ENCODE measurements around the gene DGCR6. TPM values are rescaled to one million over a fixed set of nuclear protein-coding genes. Genes with fewer than 3 reads are reported as not detected.
"Not testable (repeated sequence)": the region's sequence is repeated elsewhere in the genome, so short reads cannot be mapped to it uniquely, and the experiment has no call there.

DGCR6 gene
- total and polyA plus RNA-seq, 2 donors (not counting 1 experiment from before 2014, with no cell fraction given) = 0.56 to 0.83 TPM

DNA sequence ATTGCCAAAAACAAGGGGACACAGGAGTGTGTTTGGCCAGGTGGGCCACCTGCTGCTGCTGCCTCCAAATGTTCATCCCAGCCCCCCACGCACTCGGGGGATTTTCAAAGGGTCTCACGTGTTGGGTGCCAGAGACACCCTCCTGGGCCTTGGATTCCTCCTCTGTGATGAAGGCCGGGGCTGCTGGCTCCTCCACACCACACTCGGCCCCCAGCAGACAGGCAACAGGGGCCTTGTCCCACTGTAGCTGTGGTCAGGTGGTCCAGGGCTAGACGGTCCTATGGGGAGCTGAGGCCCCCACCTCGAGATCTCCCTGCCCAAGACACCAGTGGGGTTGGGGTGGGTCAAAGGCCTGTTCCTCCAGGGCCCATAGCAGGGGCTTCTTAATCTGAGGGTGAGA is 55.1 kb downstream of the DGCR6 start:
- H3K79me2 ChIP-seq (ENCODE audit: control insufficient read depth, insufficient read depth, low read length); H4K20me1 ChIP-seq (ENCODE audit: control insufficient read depth, extremely low read depth, insufficient read depth, low read length); H3K36me3 ChIP-seq (ENCODE audit: control insufficient read depth, insufficient read depth, low read length); H3K27me3 ChIP-seq (ENCODE audit: control insufficient read depth, insufficient read depth, low read length); H3K4me2 ChIP-seq (ENCODE audit: extremely low read depth, insufficient read depth, low read length); H2AFZ ChIP-seq (ENCODE audit: low read length); H3K4me3 ChIP-seq (replicated peaks in 1 of 4; ENCODE audit: control extremely low read depth in 1 of 4, insufficient read depth in 1 of 4, low read depth in 3 of 4, low read length in 4 of 4); DNase-seq (ENCODE audit: low read depth in 2 of 2); H3K9ac ChIP-seq (ENCODE audit: insufficient read depth, low read length); H3K27ac ChIP-seq (ENCODE audit: insufficient read depth, low read length); H3K9me3 ChIP-seq (ENCODE audit: control insufficient read depth, insufficient read depth, low read depth, low read length); H3K4me1 ChIP-seq (ENCODE audit: control insufficient read depth, extremely low read depth, insufficient read depth, low read length): not testable (repeated sequence)

Other genes starting within 250 kb of the DGCR6 start
- gene PRODH, start 30.0 kb downstream of the DGCR6 start, total RNA-seq = 0.26 TPM in 1 of 2 replicates, not detected in the other
- 0.06 TPM in 1 of 2 replicates, not detected in the other for gene PRODH, start 30.0 kb downstream of the DGCR6 start, polyA plus RNA-seq
- gene DGCR2, start 216.1 kb downstream of the DGCR6 start, total RNA-seq = 36.2 and 39.5 TPM in 2 replicates
- gene DGCR2, start 216.1 kb downstream of the DGCR6 start, polyA plus RNA-seq = 34.3 and 41.5 TPM in 2 replicates
- not detected in 2 replicates for gene TSSK2, start 225.0 kb downstream of the DGCR6 start, total RNA-seq
- not detected in 2 replicates for gene TSSK2, start 225.0 kb downstream of the DGCR6 start, polyA plus RNA-seq
- 5.4 and 6.2 TPM in 2 replicates for gene ESS2, start 238.3 kb downstream of the DGCR6 start, total RNA-seq
- gene ESS2, start 238.3 kb downstream of the DGCR6 start, polyA plus RNA-seq = 7.5 and 9.5 TPM in 2 replicates
- gene GSC2, start 244.0 kb downstream of the DGCR6 start, total RNA-seq = not detected in 2 replicates
- gene GSC2, start 244.0 kb downstream of the DGCR6 start, polyA plus RNA-seq = not detected in 2 replicates

Data from fibroblast of lung (primary cell).